ENCODE data around the gene SH3PXD2B.

- TF ChIP-seq, protein P1, sequence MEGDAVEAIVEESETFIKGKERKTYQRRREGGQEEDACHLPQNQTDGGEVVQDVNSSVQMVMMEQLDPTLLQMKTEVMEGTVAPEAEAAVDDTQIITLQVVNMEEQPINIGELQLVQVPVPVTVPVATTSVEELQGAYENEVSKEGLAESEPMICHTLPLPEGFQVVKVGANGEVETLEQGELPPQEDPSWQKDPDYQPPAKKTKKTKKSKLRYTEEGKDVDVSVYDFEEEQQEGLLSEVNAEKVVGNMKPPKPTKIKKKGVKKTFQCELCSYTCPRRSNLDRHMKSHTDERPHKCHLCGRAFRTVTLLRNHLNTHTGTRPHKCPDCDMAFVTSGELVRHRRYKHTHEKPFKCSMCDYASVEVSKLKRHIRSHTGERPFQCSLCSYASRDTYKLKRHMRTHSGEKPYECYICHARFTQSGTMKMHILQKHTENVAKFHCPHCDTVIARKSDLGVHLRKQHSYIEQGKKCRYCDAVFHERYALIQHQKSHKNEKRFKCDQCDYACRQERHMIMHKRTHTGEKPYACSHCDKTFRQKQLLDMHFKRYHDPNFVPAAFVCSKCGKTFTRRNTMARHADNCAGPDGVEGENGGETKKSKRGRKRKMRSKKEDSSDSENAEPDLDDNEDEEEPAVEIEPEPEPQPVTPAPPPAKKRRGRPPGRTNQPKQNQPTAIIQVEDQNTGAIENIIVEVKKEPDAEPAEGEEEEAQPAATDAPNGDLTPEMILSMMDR (IDR thresholded peaks at IDR 0.05), result no peak
- TF ChIP-seq POLR2A (IDR thresholded peaks at IDR 0.05) (no peak), EP300 (IDR thresholded peaks at IDR 0.05) (peak in 1 of 2 donors; percentile 8)
Observed at GRCh38 chr5:172496671-172497371, 42.5 kb upstream of the SH3PXD2B start.

Measured in tibial nerve (tissue), 4 donors.